Measurements from ENCODE around the gene ACTR2.

DNA sequence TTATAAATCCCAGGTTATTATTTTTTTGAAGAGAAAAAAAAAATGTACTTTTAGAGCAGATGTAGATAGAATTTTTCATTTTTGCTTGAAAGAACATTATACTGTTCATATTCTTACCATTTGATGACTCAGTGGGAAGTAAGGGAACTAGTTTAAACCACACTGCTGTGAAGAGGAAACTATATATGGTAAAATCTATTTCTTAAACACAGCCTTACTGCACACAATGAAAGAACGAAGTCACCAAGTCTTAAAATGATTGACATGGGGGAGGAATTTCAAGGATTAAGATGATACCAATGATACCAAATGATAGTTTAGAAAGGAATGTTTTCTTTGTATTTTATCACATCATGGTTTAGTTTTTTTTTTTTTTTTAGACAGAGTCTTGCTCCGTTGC is 5.0 kb downstream of the ACTR2 start:
- TF ChIP-seq, protein P1, sequence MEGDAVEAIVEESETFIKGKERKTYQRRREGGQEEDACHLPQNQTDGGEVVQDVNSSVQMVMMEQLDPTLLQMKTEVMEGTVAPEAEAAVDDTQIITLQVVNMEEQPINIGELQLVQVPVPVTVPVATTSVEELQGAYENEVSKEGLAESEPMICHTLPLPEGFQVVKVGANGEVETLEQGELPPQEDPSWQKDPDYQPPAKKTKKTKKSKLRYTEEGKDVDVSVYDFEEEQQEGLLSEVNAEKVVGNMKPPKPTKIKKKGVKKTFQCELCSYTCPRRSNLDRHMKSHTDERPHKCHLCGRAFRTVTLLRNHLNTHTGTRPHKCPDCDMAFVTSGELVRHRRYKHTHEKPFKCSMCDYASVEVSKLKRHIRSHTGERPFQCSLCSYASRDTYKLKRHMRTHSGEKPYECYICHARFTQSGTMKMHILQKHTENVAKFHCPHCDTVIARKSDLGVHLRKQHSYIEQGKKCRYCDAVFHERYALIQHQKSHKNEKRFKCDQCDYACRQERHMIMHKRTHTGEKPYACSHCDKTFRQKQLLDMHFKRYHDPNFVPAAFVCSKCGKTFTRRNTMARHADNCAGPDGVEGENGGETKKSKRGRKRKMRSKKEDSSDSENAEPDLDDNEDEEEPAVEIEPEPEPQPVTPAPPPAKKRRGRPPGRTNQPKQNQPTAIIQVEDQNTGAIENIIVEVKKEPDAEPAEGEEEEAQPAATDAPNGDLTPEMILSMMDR (IDR thresholded peaks at IDR 0.05; ENCODE audit: insufficient read depth, low read length): no peak
- no peak for TF ChIP-seq POLR2AphosphoS5 (IDR thresholded peaks at IDR 0.05; ENCODE audit: low read depth)
